Smooth muscle cell (in vitro differentiated cells): ENCODE results near the gene SRC. TPM values are rescaled to one million over a fixed set of nuclear protein-coding genes. Genes with fewer than 3 reads are reported as not detected.
A peak's percentile ranks its signal among the peaks of the same experiment; 100 is the strongest.

Experiments used
- DNase-seq: peaks from one replicate; lab custom pipeline; 2025; ENCODE audit not compliant: unreplicated experiment; lab: John Stamatoyannopoulos, UW
- H2AFZ ChIP-seq: fragments of 200-600 bp; sonication (generic); 2 replicates; pipeline ENCODE4 v1.6.0; 2016; ENCODE audit warnings: antibody characterized with exemption, low read depth, mild to moderate bottlenecking
- H3F3A ChIP-seq: fragments of 200-600 bp; sonication (generic); 2 replicates; pipeline ENCODE4 v1.6.0; 2017; ENCODE audit warnings: antibody characterized with exemption, low read depth
- H3K27ac ChIP-seq: fragments of 200-600 bp; sonication (generic); 2 replicates; pipeline ENCODE4 v1.5.1; 2016; ENCODE audit warnings: low read depth, mild to moderate bottlenecking
- H3K27me3 ChIP-seq: fragments of 200-600 bp; sonication (generic); 2 replicates; pipeline ENCODE4 v1.6.1; 2016; ENCODE audit warnings: low read depth, mild to moderate bottlenecking
- H3K36me3 ChIP-seq: fragments of 200-600 bp; sonication (generic); 2 replicates; pipeline ENCODE4 v1.5.1; 2016; ENCODE audit warnings: low read depth
- H3K4me1 ChIP-seq: fragments of 200-600 bp; sonication (generic); 2 replicates; pipeline ENCODE4 v1.5.1; 2016; ENCODE audit warnings: low read depth
- H3K4me2 ChIP-seq: fragments of 200-600 bp; sonication (generic); 2 replicates; pipeline ENCODE4 v1.6.0; 2016; ENCODE audit warnings: mild to moderate bottlenecking
- H3K4me3 ChIP-seq: fragments of 200-600 bp; sonication (generic); 2 replicates; pipeline ENCODE4 v1.5.1; 2016; ENCODE audit warnings: mild to moderate bottlenecking
- H3K79me2 ChIP-seq: fragments of 200-600 bp; sonication (generic); 2 replicates; pipeline ENCODE4 v1.6.0; 2016; ENCODE audit warnings: low read depth, mild to moderate bottlenecking
- H3K9ac ChIP-seq: fragments of 200-600 bp; sonication (generic); 2 replicates; pipeline ENCODE4 v1.6.0; 2016; ENCODE audit warnings: low read depth
- H3K9me3 ChIP-seq: fragments of 200-600 bp; sonication (generic); replicated peaks from 2 replicates; pipeline ENCODE4 v1.5.1; 2016; ENCODE audit warnings: low read depth
- H4K20me1 ChIP-seq: fragments of 200-600 bp; sonication (generic); 2 replicates; pipeline ENCODE4 v1.6.0; 2016; ENCODE audit warnings: low read depth
- CTCF ChIP-seq: fragments of 200-600 bp; sonication (generic); IDR thresholded peaks from 2 replicates; pipeline ENCODE4 v1.5.1; 2017; ENCODE audit warnings: borderline replicate concordance, mild to moderate bottlenecking, antibody characterized with exemption; ENCODE audit not compliant: insufficient read depth, poor library complexity, severe bottlenecking
- WGBS: methylation state at CpG from one replicate; pipeline ENCODE4 v1.1.7; 2016; ENCODE audit warnings: low lambda C conversion rate; 5-methylcytosine and 5-hydroxymethylcytosine counted together
- polyA plus RNA-seq: library from polyadenylated mRNA; unstranded; fragments of >200 nt; fragmentation: Nextera tagmentation; extraction: Ambion mirVana; gene quantifications from 2 replicates; pipeline ENCODE4 v1.2.1, GENCODE V29; 2016
- total RNA-seq: library from RNA; depleted of rRNA; stranded (reverse); fragments of >200 nt; gene quantifications from 2 replicates; pipeline ENCODE4 v1.2.3, GENCODE V29; 2014

SRC gene
- total and polyA plus RNA-seq, 2 experiments from 2014 or later: 26.0 to 36.5 TPM

GRCh38 chr20:37342231-37343177 is 3.4 kb upstream of the SRC start:
- H4K20me1 ChIP-seq: peaks cover 8% of the 10 kb centered on the region
- TF ChIP-seq CTCF: no peak
- DNase-seq: no peak

GRCh38 chr20:37343212-37343993 is 2.5 kb upstream of the SRC start:
- H3F3A ChIP-seq: no peaks in the 10 kb centered on the region
- H3K4me1 ChIP-seq: peaks cover 6% of the 10 kb centered on the region
- DNase-seq: no peak
- no peak overlapping the region for H3K9ac ChIP-seq
- peaks cover 17% of the 10 kb centered on the region for H4K20me1 ChIP-seq
- no peak overlapping the region for H2AFZ ChIP-seq
- no peak for TF ChIP-seq CTCF
- WGBS: 71% methylated on average over 12 of the region's 12 CpGs
- no peak overlapping the region for H3K4me3 ChIP-seq
- H3K4me2 ChIP-seq: no peak overlapping the region
- H3K79me2 ChIP-seq: peaks cover 30% of the 10 kb centered on the region
- H3K27me3 ChIP-seq: no peaks in the 10 kb centered on the region
- H3K27ac ChIP-seq: no peak overlapping the region
- H3K36me3 ChIP-seq: no peaks in the 10 kb centered on the region
- H3K9me3 ChIP-seq: no peaks in the 10 kb centered on the region

More at GRCh38 chr20:37342231-37343177, 3.4 kb upstream of the SRC start:
- H3K9ac ChIP-seq: no peak overlapping the region
- H3K27me3 ChIP-seq: no peaks in the 10 kb centered on the region
- no peaks in the 10 kb centered on the region for H3K9me3 ChIP-seq
- H3K4me3 ChIP-seq: no peak overlapping the region
- H3K27ac ChIP-seq: no peak overlapping the region
- H3F3A ChIP-seq: no peaks in the 10 kb centered on the region
- H2AFZ ChIP-seq: no peak overlapping the region
- no peaks in the 10 kb centered on the region for H3K36me3 ChIP-seq
- no peak overlapping the region for H3K4me2 ChIP-seq
- peaks cover 21% of the 10 kb centered on the region for H3K79me2 ChIP-seq
- H3K4me1 ChIP-seq: peaks cover 7% of the 10 kb centered on the region
- 89% methylated on average over 4 of the region's 4 CpGs for WGBS

- DNase-seq: no peak
- no peaks in the 10 kb centered on the region for H3K27me3 ChIP-seq
- H3K79me2 ChIP-seq: peaks cover 36% of the 10 kb centered on the region
- no peaks in the 10 kb centered on the region for H3K9me3 ChIP-seq
- no peak overlapping the region for H3K9ac ChIP-seq
- peaks cover 6% of the 10 kb centered on the region for H3K4me1 ChIP-seq
- peaks cover 23% of the 10 kb centered on the region for H4K20me1 ChIP-seq
- peak overlapping the region; percentile 45 for H3K27ac ChIP-seq
- H3F3A ChIP-seq: no peaks in the 10 kb centered on the region
- no peak for TF ChIP-seq CTCF
- WGBS: 89% methylated on average over 4 of the region's 4 CpGs
- no peak overlapping the region for H3K4me3 ChIP-seq
- H3K36me3 ChIP-seq: no peaks in the 10 kb centered on the region
- no peak overlapping the region for H3K4me2 ChIP-seq
- no peak overlapping the region for H2AFZ ChIP-seq
Measured at GRCh38 chr20:37343994-37344355, 2.0 kb upstream of the SRC start.
